GM23248 (cell line): Measurements from ENCODE around the gene CCL4.

Source experiments
- EZH2 ChIP-seq: fragments of 200-600 bp; sonication (generic); IDR thresholded peaks from 2 replicates; pipeline ENCODE4 v1.6.1; 2018; ENCODE audit warnings: antibody characterized with exemption, mild to moderate bottlenecking; ENCODE audit not compliant: insufficient read depth, poor library complexity, severe bottlenecking
- EZH2phosphoT487 ChIP-seq: fragments of 200-600 bp; sonication (generic); IDR thresholded peaks from 2 replicates; pipeline ENCODE4 v1.6.1; 2018; ENCODE audit warnings: antibody characterized with exemption, moderate library complexity, mild to moderate bottlenecking, low read depth; ENCODE audit not compliant: insufficient read depth

DNA sequence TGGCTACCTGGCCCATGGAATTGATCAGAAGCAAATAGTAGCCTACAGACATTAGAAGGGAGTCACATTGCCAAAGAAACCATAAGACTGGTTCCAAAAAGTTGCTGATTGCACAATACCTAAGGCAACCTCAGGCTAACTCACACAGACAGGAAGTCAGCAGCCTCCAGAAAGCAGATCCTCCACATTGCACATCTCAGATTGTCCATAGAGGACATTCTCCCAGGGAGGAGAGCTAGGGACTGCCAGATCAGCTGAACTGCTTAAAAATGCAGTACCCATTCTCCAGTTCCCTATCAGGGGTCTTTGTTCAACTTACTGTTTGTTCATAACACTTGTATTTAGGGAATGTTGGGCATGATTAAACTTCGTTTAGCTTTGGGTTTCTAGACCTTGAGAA lies 17.9 kb upstream of the CCL4 start:
- TF ChIP-seq EZH2 = no peak
- no peak for TF ChIP-seq EZH2phosphoT487
